Stimulated activated CD4-positive, alpha-beta T cell treated with anti-CD3 and anti-CD28 coated beads, Interleukin-2, amount 100 ng/mL, for 48 hours (primary cell): ENCODE data around the gene MTMR4.
"Not testable (repeated sequence)": the region's sequence is repeated elsewhere in the genome, so short reads cannot be mapped to it uniquely, and the experiment has no call there.

Experiments
- DNase-seq, 2 donors: peaks; one replicate each; pipeline ENCODE4 v3.0.0-alpha.2; 2020

Gene MTMR4

DNA sequence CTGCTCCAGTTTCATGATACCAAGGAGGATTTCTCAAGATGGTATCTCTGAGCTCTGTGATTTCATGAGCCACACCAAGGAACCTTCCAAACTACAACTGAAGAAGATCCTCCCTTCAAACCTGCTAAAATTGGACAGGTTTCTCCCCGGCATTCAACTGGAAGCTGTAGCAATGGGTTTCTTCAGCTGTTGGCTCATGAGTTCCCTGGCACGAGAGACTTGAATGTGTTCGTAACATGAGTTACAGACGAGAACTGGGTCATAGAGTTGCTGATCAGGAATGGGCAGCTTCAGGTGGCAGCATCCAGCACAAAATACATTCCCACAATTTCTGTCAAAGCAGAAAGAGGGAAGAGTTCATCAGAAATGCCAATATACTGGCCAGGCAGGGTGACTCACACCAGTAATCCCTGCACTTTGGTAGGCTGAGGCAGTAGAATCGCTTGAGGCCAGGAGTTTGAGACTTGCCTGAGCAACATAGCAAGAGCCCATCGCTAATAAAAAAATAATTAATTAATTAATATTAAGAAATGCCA lies 22.9 kb downstream of the MTMR4 start:
- no peak for DNase-seq

DNA sequence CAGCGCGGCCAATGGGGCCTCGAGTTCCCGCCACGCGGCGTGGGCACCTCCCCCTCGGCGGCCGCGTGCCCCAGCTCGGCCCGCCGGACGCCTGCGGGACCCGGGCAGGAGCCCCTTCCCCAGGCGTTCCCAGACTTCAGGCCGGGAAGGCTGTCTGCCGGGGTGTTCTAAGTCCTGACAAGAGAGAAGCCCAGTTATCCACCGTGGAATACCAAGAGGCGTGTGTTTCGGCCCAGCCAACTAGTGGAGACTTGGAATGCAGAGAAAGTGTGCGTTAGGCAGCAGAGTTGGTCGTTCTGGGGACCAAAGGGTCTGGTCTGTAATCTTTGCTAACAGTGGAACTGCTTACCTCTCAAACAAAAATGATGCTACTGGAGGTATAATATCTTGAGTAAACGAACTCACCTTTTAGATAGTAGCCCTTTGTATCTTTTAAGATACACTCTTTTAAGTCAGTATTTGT lies 26.0 kb downstream of the MTMR4 start:
- DNase-seq = no peak

- DNase-seq = peak; percentile 65 to 75
Observed at GRCh38 chr17:58487589-58488427, 26.6 kb downstream of the MTMR4 start, which contains the start of gene HSF5. Gene HSF5 (minus strand): TSS chr17:58488408. CDS start chr17:58488274, 134 bp downstream.

- no peak for DNase-seq
Observed at GRCh38 chr17:58484600-58484999, 29.8 kb downstream of the MTMR4 start.

DNA sequence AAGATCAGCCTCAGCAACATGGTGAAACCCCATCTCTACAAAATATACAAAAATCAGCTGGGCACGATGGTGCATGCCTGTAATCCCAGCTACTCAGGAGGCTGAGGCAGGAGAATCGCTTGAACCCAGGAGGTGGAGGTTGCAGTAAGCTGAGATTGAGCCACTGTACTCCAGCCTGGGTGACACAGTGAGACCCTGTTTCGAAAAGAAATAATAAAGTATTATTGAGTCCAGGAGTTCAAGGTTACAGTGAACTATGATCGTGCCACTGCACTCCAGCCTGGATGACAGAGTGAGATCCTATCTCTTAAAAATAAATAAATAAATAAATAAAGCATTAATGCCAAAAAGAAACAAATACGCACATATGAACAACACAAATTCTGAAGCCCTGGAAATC lies 32.6 kb downstream of the MTMR4 start:
- DNase-seq = not testable (repeated sequence)

- DNase-seq = no peak
Observed at GRCh38 chr17:58480090-58480489, 34.3 kb downstream of the MTMR4 start.

DNA sequence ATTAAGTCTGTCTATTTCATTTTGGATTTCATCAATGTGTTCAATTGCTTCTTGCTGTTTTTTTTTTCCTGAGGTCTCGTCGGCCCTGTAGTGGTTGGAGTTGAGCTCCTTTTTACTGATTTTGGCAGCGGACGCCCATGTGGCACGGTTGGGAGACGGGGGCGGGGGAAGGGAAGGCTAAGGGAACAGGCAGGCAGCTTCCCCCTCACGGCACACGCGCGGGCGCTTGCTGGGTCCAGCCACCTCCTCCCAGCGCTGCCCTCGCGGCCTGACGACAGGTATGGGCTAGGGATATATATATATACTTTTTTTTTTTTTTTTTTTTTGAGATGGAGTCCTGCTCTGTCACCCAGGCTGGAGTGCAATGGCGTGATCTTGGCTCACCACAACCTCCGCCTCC lies 37.6 kb downstream of the MTMR4 start:
- DNase-seq = no peak

- no peak for DNase-seq
Observed at GRCh38 chr17:58475985-58476384, 38.5 kb downstream of the MTMR4 start.

GRCh38 chr17:58470356-58470755 lies 44.1 kb downstream of the MTMR4 start:
- no peak for DNase-seq

DNA sequence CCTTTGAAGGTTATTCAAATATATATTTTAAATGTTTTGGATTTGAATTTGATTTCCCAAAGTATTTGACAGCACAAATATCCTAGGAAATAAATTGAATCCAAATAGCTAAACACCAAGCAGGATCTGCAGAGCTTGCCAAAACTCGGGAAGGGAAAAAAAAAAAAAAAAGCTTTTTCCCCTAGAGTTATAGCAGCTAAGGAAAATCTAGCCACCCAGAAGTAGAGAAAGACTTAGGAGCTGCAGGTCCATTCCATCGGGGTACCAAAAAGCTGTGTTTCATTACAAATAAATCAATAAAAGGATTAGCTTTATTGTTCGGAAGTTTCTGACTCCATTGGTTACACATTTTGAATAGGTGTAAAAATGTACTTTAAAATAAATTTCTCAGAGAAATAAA lies 45.5 kb downstream of the MTMR4 start:
- DNase-seq = no peak

GRCh38 chr17:58455491-58455890 lies 58.9 kb downstream of the MTMR4 start:
- no peak for DNase-seq

DNA sequence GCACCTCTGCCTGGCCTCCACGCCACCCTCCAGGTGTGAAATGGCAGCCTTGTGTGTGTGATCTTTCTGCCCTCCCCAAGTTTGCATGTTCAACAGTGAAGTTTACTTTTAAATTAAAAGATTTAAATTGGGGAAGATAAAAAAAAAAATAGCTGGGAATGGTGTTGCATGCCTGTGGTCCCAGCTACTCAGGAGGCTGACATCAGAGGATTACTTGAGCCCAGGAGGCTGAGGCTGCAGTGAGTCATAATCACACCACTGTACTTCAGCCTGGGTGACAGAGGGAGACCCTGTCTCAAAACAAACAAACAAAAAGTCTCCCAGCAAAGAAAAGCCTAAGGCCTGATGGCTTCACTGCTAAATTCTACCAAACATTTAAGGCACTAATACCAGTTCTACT lies 61.7 kb downstream of the MTMR4 start:
- no peak for DNase-seq

DNA sequence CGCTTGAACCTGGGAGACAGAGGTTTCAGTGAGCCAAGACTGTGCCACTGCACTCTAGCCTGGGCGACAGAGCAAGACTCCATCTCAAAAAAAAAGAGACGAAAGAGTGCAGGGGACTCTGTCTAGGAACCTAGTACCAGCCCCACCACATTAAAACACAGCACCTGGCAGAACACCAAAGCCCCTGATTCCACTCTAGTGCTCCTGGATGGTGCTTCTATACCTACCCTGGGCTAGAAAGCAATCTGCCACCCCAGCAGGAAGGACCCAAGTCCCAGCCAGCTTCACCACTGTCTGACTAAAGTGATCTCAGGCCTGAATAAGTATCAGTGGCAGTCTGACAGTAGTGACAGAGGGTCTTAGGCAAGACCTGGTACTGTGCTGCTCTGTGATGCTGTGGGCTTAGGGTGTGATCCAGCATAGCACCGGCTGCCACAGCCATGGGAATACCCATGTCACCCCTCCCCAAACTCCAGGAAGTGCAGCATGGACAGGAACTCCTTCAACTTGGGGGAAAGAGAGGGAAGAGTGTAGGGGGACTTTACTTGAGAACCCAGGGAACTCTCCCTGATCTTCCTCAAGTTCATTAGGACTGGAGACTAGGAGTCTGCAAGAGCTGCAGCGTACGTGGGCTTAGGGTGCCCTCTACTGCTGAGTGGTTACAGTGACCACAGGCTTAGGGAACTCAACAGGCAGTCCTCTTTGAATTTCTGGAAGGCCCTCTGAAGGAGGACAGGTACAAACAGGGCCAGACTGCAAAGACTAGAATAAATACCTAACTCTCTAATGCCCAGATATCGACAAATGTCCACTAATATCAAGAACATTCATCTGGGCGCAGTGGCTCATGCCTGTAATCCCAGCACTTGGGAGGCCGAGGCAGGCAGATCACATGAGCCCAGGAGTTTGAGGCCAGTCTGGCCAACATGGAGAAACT lies 67.1 kb downstream of the MTMR4 start:
- DNase-seq = peak; percentile 55 to 57

- no peak for DNase-seq
Observed at GRCh38 chr17:58446086-58446485, 68.4 kb downstream of the MTMR4 start.
